IMR-90 (cell line): Measurements from ENCODE around the gene PRR23E. TPM values are rescaled to one million over a fixed set of nuclear protein-coding genes. Genes with fewer than 3 reads are reported as not detected.

ENCODE experiments used
- ATAC-seq: fragments of 200-7000 bp; cut with Tn5 transposase; 2 replicates; pipeline ENCODE4 v1.9.1; 2020; ENCODE audit warnings: low read depth, mild to moderate bottlenecking, moderate library complexity
- Bru-seq: library from RNA; stranded (reverse); fragments of 400-500 nt; gene quantifications from one replicate; lab custom pipeline; 2021; lab: Mats Ljungman, UMichigan
- BruChase-seq, 2 experiments: library from RNA; stranded (reverse); fragments of 400-500 nt; gene quantifications; one replicate each; lab custom pipeline; 2021; lab: Mats Ljungman, UMichigan
- BruUV-seq: library from RNA; stranded (reverse); fragments of 400-500 nt; replicated peaks from 2 replicates; lab custom pipeline; 2021; lab: Mats Ljungman, UMichigan
- CTCF ChIA-PET: fragments of 300-600 bp; formaldehyde crosslinking; extraction: SDS; loops from one replicate; lab custom pipeline; 2021; ENCODE audit warnings: antibody characterized with exemption; lab: Yijun Ruan, JAX
- POLR2A ChIA-PET: fragments of 300-600 bp; sonication (Branson Sonifier 250); formaldehyde crosslinking; loops from one replicate; lab custom pipeline; 2022; ENCODE audit warnings: antibody characterized with exemption; ENCODE audit not compliant: unreplicated experiment; lab: Charles Lee
- DNase-seq: peaks from one replicate; pipeline ENCODE4 v3.0.0; 2013
- H2AFZ ChIP-seq: replicated peaks from 2 replicates; pipeline ENCODE3; 2013; ENCODE audit warnings: low read length, mild to moderate bottlenecking; ENCODE audit not compliant: poor library complexity
- H2AK5ac ChIP-seq: 2 replicates; pipeline ENCODE4 v1.6.1; 2013; ENCODE audit warnings: low read depth, low read length, inconsistent platforms
- H2AK9ac ChIP-seq: replicated peaks from 2 replicates; pipeline ENCODE3; 2013; ENCODE audit warnings: mild to moderate bottlenecking, low read depth, low read length, moderate library complexity; ENCODE audit not compliant: poor library complexity
- H2BK120ac ChIP-seq: 2 replicates; pipeline ENCODE4 v1.6.1; 2013; ENCODE audit warnings: low read depth, low read length, inconsistent platforms
- H2BK15ac ChIP-seq: 3 replicates; pipeline ENCODE4 v1.6.1; 2013; ENCODE audit warnings: low read depth, low read length, inconsistent platforms
- H2BK20ac ChIP-seq: 2 replicates; pipeline ENCODE4 v1.6.1; 2013; ENCODE audit warnings: low read depth, mild to moderate bottlenecking, inconsistent platforms, low read length, moderate library complexity
- H2BK5ac ChIP-seq: 2 replicates; pipeline ENCODE4 v1.6.1; 2013; ENCODE audit warnings: mild to moderate bottlenecking, low read depth, low read length, inconsistent platforms; ENCODE audit not compliant: poor library complexity, severe bottlenecking
- H3K14ac ChIP-seq: replicated peaks from 2 replicates; pipeline ENCODE4 v1.6.1; 2013; ENCODE audit warnings: low read depth, low read length, inconsistent platforms
- H3K18ac ChIP-seq: 2 replicates; pipeline ENCODE4 v1.6.1; 2013; ENCODE audit warnings: low read depth, low read length, control low read depth
- H3K23ac ChIP-seq: 2 replicates; pipeline ENCODE4 v1.6.1; 2013; ENCODE audit warnings: low read depth, low read length, inconsistent platforms
- H3K27ac ChIP-seq: 2 replicates; pipeline ENCODE4 v1.5.1; 2013; ENCODE audit warnings: mild to moderate bottlenecking, control low read depth, low read length; ENCODE audit not compliant: insufficient read depth
- H3K27me3 ChIP-seq: 2 replicates; pipeline ENCODE4 v1.6.1; 2013; ENCODE audit warnings: low read length; ENCODE audit not compliant: control insufficient read depth, insufficient read depth
- H3K36me3 ChIP-seq: 2 replicates; pipeline ENCODE4 v1.6.1; 2013; ENCODE audit warnings: low read length, mixed read lengths; ENCODE audit not compliant: control insufficient read depth, insufficient read depth
- H3K4ac ChIP-seq: 2 replicates; pipeline ENCODE4 v1.6.1; 2013; ENCODE audit warnings: low read depth, low read length, inconsistent platforms
- H3K4me1 ChIP-seq: 2 replicates; pipeline ENCODE4 v1.6.1; 2013; ENCODE audit warnings: low read length, mixed read lengths; ENCODE audit not compliant: control insufficient read depth, insufficient read depth
- H3K4me2 ChIP-seq: 2 replicates; pipeline ENCODE4 v1.6.1; 2013; ENCODE audit warnings: low read depth, mild to moderate bottlenecking, control low read depth, low read length, moderate library complexity
- H3K4me3 ChIP-seq: 2 replicates; pipeline ENCODE4 v1.5.1; 2013; ENCODE audit warnings: low read depth, mild to moderate bottlenecking, control low read depth, low read length, moderate library complexity; ENCODE audit not compliant: insufficient read depth
- H3K56ac ChIP-seq: 2 replicates; pipeline ENCODE4 v1.6.1; 2013; ENCODE audit warnings: low read length, inconsistent platforms; ENCODE audit not compliant: insufficient read depth; ENCODE audit errors: extremely low read depth
- H3K79me1 ChIP-seq, 2 experiments: 2 replicates each; pipeline ENCODE4 v1.6.1; 2013; ENCODE audit warnings: low read length in 2 of 2, inconsistent platforms in 1 of 2, low read depth in 1 of 2
- H3K9ac ChIP-seq: 2 replicates; pipeline ENCODE4 v1.6.1; 2013; ENCODE audit warnings: low read depth, low read length, control low read depth
- H3K9me1 ChIP-seq: 2 replicates; pipeline ENCODE4 v1.6.1; 2013; ENCODE audit warnings: low read length, inconsistent platforms; ENCODE audit not compliant: insufficient read depth
- H3K9me3 ChIP-seq: 2 replicates; pipeline ENCODE4 v1.6.1; 2013; ENCODE audit warnings: low read length; ENCODE audit not compliant: control insufficient read depth, insufficient read depth
- H4K20me1 ChIP-seq: 2 replicates; pipeline ENCODE4 v1.6.1; 2013; ENCODE audit warnings: low read length, inconsistent platforms; ENCODE audit not compliant: insufficient read depth
- H4K5ac ChIP-seq: 2 replicates; pipeline ENCODE4 v1.6.1; 2013; ENCODE audit warnings: mild to moderate bottlenecking, low read depth, low read length, control low read depth
- H4K8ac ChIP-seq, 2 experiments: 2 replicates each; pipeline ENCODE4 v1.6.1; 2013; ENCODE audit warnings: low read depth in 2 of 2, low read length in 2 of 2, control low read depth in 1 of 2, inconsistent platforms in 1 of 2
- H4K91ac ChIP-seq: 2 replicates; pipeline ENCODE4 v1.6.1; 2013; ENCODE audit warnings: low read depth, low read length, inconsistent platforms; ENCODE audit not compliant: insufficient read depth
- BHLHE40 ChIP-seq: fragments of 150-350 bp; IDR thresholded peaks from 2 replicates; pipeline ENCODE4 v1.6.1; 2016; ENCODE audit warnings: mild to moderate bottlenecking, low read depth, low read length
- CEBPB ChIP-seq: IDR thresholded peaks from 2 replicates; pipeline ENCODE4 v1.6.1; 2012; ENCODE audit warnings: low read depth, low read length, improper control_type of control experiment
- CHD1 ChIP-seq: IDR thresholded peaks from 2 replicates; pipeline ENCODE4 v1.6.1; 2012; ENCODE audit warnings: low read depth, low read length, improper control_type of control experiment
- ELK1 ChIP-seq: fragments of 150-350 bp; IDR thresholded peaks from 2 replicates; pipeline ENCODE4 v1.6.1; 2016; ENCODE audit warnings: low read depth, mild to moderate bottlenecking, low read length, moderate library complexity, borderline replicate concordance
- FOS ChIP-seq: fragments of 150-350 bp; IDR thresholded peaks from 2 replicates; pipeline ENCODE4 v1.6.1; 2016; ENCODE audit warnings: low read depth, low read length
- MAFK ChIP-seq: IDR thresholded peaks from 2 replicates; pipeline ENCODE4 v1.6.1; 2012; ENCODE audit warnings: low read depth, low read length, improper control_type of control experiment
- MAZ ChIP-seq: IDR thresholded peaks from 2 replicates; pipeline ENCODE4 v1.6.1; 2012; ENCODE audit warnings: low read depth, mild to moderate bottlenecking, low read length, improper control_type of control experiment, moderate library complexity, borderline replicate concordance
- MXI1 ChIP-seq: IDR thresholded peaks from 2 replicates; pipeline ENCODE4 v1.6.1; 2012; ENCODE audit warnings: low read depth, mild to moderate bottlenecking, low read length, moderate library complexity, borderline replicate concordance
- NFE2L2 ChIP-seq: fragments of 150-350 bp; IDR thresholded peaks from 2 replicates; pipeline ENCODE4 v1.6.1; 2016; ENCODE audit warnings: low read depth, mild to moderate bottlenecking, low read length
- POLR2A ChIP-seq: IDR thresholded peaks from 2 replicates; pipeline ENCODE4 v1.6.1; 2012; ENCODE audit warnings: mild to moderate bottlenecking, low read depth, low read length
- RAD21 ChIP-seq: IDR thresholded peaks from 2 replicates; pipeline ENCODE4 v1.6.1; 2012; ENCODE audit warnings: low read length, improper control_type of control experiment
- RFX5 ChIP-seq: IDR thresholded peaks from 2 replicates; pipeline ENCODE4 v1.8.0; 2012; ENCODE audit warnings: low read depth, mild to moderate bottlenecking, low read length, moderate library complexity
- SMC3 ChIP-seq: fragments of 150-350 bp; IDR thresholded peaks from 2 replicates; pipeline ENCODE4 v1.6.1; 2016; ENCODE audit warnings: low read depth, mild to moderate bottlenecking, antibody characterized with exemption, low read length, moderate library complexity
- WGBS, 2 experiments: methylation state at CpG; one replicate each; pipeline versions ENCODE4 v1.1.5 to v1.1.7; 2013; ENCODE audit warnings: missing lambda C conversion rate in 2 of 2; ENCODE audit not compliant: insufficient read length in 1 of 2; ENCODE audit errors: extremely low coverage in 2 of 2; 5-methylcytosine and 5-hydroxymethylcytosine counted together
- dilution Hi-C: fragments of 300-500 bp; cut with HindIII; formaldehyde crosslinking; loops from one replicate; pipeline ENCODE4 v1.14.3; 2018; ENCODE audit warnings: low sequenced_read_pairs; ENCODE audit not compliant: unreplicated experiment
- in situ Hi-C: fragments of 300-500 bp; cut with MboI; formaldehyde crosslinking; loops from 3 replicates; pipeline ENCODE4 v1.14.3; 2019; ENCODE audit warnings: low sequenced_read_pairs, inconsistent platforms, mixed read lengths
- intact Hi-C: fragments of 100-400 bp; cut with micrococcal nuclease; formaldehyde crosslinking; loops from 2 replicates; pipeline ENCODE4 v1.10.0; 2022
- long read RNA-seq: library from polyadenylated mRNA; unstranded; transcript quantifications from one replicate; pipeline ENCODE4 v2.0.0, GENCODE V29; 2021; ENCODE audit not compliant: unreplicated experiment
- polyA plus RNA-seq, 3 experiments: library from polyadenylated mRNA; depleted of rRNA; stranded (reverse); fragments of >200 nt; gene quantifications; 2 replicates each; pipeline ENCODE4 v1.2.3, GENCODE V29; 2012; ENCODE audit warnings: low replicate concordance in 1 of 3
- total RNA-seq: library from RNA; depleted of rRNA; stranded (reverse); fragments of >200 nt; gene quantifications from 2 replicates; pipeline ENCODE4 v1.2.3, GENCODE V29; 2012; rRNA removed
- TF ChIP-seq, protein P1 (sequence below): conservative IDR thresholded peaks from 2 replicates; pipeline ENCODE4 v1.5.1; 2012; ENCODE audit warnings: mild to moderate bottlenecking, low read depth, low read length, improper control_type of control experiment
- TF ChIP-seq, protein P2 (sequence below): fragments of 150-350 bp; IDR thresholded peaks from 2 replicates; pipeline ENCODE4 v1.6.1; 2017; ENCODE audit warnings: mild to moderate bottlenecking, antibody characterized with exemption, low read length, low read depth

PRR23E gene
- total RNA-seq = not detected in 2 replicates
- polyA plus RNA-seq (2012; rRNA removed) = not detected in 2 replicates
- not detected in 2 replicates for polyA plus RNA-seq (2012; cell fraction: cytosol; rRNA removed)
- polyA plus RNA-seq (2012; cell fraction: nucleus; rRNA removed; ENCODE audit: low replicate concordance) = not detected in 2 replicates
- Bru-seq, nascent RNA = not detected
- BruChase-seq, experiment 1, labeled RNA remaining after a 6-hour chase = not detected
- not detected for BruChase-seq, experiment 2, labeled RNA remaining after a 2-hour chase
- long read RNA-seq = 0 reads

GRCh38 chr3:127192576-127193232, at the start of gene PRR23E:
TSS of gene PRR23E (plus strand) at chr3:127193131. CDS start at chr3:127196686, 3,555 bp downstream.
- dilution Hi-C loops = no loop called here

More at GRCh38 chr3:127192576-127193232, at the start of gene PRR23E:
- in situ Hi-C loops = no loop called here
- Histone ChIP-seq H4K5ac (no peak within 1 kb of the TSS), H3K36me3 (no peaks in the 10 kb centered on the region), H2BK5ac (no peak within 1 kb of the TSS), H3K4me2 (no peak within 1 kb of the TSS), H2BK20ac (no peak within 1 kb of the TSS), H2BK15ac (no peak within 1 kb of the TSS), H4K8ac (no peak within 1 kb of the TSS), H3K18ac (no peak within 1 kb of the TSS), H3K4me1 (no peaks in the 10 kb centered on the region), H4K20me1 (no peaks in the 10 kb centered on the region), H2AK5ac (no peak within 1 kb of the TSS), H3K27ac (no peak within 1 kb of the TSS), H3K9me1 (no peaks in the 10 kb centered on the region), H2BK120ac (no peak within 1 kb of the TSS), H4K91ac (no peak within 1 kb of the TSS), H3K23ac (no peak within 1 kb of the TSS), H2AFZ (no peak within 1 kb of the TSS), H3K56ac (no peak within 1 kb of the TSS), H3K9me3 (no peaks in the 10 kb centered on the region), H2AK9ac (no peak within 1 kb of the TSS), H3K27me3 (peaks cover 5% of the 10 kb centered on the region; the same call in 1 of the 2 replicates), H3K14ac (no peak within 1 kb of the TSS), H3K9ac (no peak within 1 kb of the TSS), H3K4ac (no peak within 1 kb of the TSS), H3K4me3 (no peak within 1 kb of the TSS), H3K79me1 (no peaks in the 10 kb centered on the region)
- ChIA-PET CTCF (no interaction called here), POLR2A (no interaction called here)
- 73% methylated on average over 16 of the region's 31 CpGs; no CpG with 5 or more reads in 1 of the 2 experiments for WGBS, 2 experiments
- DNase-seq = no peak
- BruUV-seq = no TSS peak
- intact Hi-C loops = no loop called here
- ATAC-seq = no peak
- no peak for TF ChIP-seq MXI1
- TF ChIP-seq, protein P1, sequence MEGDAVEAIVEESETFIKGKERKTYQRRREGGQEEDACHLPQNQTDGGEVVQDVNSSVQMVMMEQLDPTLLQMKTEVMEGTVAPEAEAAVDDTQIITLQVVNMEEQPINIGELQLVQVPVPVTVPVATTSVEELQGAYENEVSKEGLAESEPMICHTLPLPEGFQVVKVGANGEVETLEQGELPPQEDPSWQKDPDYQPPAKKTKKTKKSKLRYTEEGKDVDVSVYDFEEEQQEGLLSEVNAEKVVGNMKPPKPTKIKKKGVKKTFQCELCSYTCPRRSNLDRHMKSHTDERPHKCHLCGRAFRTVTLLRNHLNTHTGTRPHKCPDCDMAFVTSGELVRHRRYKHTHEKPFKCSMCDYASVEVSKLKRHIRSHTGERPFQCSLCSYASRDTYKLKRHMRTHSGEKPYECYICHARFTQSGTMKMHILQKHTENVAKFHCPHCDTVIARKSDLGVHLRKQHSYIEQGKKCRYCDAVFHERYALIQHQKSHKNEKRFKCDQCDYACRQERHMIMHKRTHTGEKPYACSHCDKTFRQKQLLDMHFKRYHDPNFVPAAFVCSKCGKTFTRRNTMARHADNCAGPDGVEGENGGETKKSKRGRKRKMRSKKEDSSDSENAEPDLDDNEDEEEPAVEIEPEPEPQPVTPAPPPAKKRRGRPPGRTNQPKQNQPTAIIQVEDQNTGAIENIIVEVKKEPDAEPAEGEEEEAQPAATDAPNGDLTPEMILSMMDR = no peak
- TF ChIP-seq CEBPB = no peak
- TF ChIP-seq RAD21 = no peak
- TF ChIP-seq POLR2A = no peak
- TF ChIP-seq BHLHE40 = no peak
- TF ChIP-seq NFE2L2 = no peak
- TF ChIP-seq SMC3 = no peak
- no peak for TF ChIP-seq MAFK
- no peak for TF ChIP-seq RFX5
- no peak for TF ChIP-seq MAZ
- TF ChIP-seq CHD1 = no peak
- no peak for TF ChIP-seq FOS
- TF ChIP-seq ELK1 = no peak
- TF ChIP-seq, protein P2, sequence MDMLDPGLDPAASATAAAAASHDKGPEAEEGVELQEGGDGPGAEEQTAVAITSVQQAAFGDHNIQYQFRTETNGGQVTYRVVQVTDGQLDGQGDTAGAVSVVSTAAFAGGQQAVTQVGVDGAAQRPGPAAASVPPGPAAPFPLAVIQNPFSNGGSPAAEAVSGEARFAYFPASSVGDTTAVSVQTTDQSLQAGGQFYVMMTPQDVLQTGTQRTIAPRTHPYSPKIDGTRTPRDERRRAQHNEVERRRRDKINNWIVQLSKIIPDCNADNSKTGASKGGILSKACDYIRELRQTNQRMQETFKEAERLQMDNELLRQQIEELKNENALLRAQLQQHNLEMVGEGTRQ = no peak
